HG03196 (cell line): Measurements from ENCODE around the gene RNGTT.
"Not testable (repeated sequence)": the region's sequence is repeated elsewhere in the genome, so short reads cannot be mapped to it uniquely, and the experiment has no call there.

ENCODE experiments used
- ATAC-seq: cut with Tn5 transposase; IDR thresholded peaks from one replicate; pipeline ENCODE4 v1.9.1; 2021; ENCODE audit not compliant: unreplicated experiment

Gene RNGTT

DNA sequence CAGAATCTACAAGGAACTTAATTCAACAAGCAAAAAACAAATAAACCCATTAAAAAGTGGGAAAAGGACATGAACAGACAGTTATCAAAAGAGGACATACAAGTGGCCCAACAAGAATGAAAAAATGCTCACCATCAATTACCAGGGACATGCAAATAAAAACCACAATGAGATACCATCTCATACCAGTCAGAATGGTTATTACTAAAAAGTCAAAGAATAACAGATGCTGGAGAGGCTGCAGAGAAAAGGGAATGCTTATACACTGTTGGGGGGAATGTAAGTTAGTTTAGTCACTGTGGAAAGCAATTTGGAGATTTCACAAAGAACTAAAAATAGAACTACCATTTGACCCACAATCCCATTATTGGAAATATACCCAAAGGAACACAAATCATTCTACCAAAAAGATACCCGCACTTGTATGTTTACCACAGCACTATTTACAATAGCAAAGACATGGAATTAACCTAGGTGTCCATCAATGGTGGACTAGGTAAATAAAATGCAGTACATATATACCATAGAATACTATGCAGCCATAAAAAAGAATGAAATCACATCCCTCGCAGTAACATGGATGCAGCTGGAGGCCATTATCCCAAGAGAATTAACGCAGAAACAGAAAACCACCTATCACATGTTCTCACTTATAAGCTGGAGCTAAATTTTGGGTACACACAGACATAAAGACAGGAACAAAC lies 48.4 kb downstream of the RNGTT start:
- ATAC-seq = no peak

- ATAC-seq = no peak
Measured at GRCh38 chr6:88914180-88914579, 49.2 kb downstream of the RNGTT start.

GRCh38 chr6:88913471-88913870 lies 49.9 kb downstream of the RNGTT start:
- no peak for ATAC-seq

DNA sequence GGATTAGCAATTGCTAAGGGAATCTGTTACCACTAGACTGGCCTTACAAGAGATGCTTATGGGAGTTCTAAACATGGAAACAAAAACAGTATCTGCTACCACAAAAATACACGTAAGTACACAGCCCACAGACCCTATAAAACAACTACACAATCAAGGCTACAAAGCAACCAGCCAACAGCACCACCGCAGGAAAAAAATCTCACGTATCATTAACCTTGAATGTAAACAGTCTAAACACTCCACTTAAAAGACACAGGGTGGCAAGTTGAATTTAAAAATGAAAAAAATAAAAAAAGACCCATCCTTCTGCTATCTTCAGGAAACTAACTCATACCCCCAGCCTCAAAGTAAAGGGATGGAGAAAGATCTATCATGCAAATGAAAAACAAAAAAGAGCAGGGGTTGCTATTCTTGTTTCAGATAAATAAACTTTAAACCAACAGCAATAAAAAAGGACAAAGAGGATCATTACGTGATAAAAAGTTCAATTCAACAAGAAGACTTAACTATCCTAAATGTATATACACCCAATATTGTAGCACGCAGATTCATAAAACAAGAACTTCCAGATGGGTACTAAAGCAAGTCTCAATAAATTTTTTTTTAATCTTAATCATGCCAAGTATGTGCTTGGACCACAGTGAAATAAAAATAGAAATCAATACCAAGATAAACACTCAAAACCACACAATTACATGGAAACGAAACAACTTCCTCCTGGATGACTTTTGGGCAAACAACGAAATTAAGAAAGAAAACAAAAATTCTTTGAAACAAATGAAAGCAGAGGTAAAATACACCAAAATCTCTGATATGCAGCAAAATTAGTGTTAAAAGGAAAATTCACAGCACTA lies 52.3 kb downstream of the RNGTT start:
- ATAC-seq = no peak

GRCh38 chr6:88908598-88909548 lies 54.5 kb downstream of the RNGTT start:
- no peak for ATAC-seq

DNA sequence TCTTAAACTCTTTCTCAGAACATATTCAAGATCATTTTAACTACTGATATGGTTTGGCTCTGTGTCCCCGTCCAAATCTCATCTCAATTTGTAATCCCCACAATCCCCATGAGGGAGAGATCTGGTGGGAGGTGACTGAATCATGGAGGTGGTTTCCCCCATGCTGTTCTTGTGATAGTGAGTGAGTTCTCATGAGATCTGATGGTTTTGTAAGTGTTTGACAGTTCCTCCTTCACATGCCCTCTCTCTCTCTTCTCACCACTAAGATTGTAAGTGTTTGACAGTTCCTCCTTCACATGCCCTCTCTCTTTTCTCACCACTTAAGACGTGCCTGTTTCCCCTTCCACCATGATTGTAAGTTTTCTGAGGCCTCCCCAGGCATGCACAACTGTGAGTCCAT lies 56.3 kb downstream of the RNGTT start:
- not testable (repeated sequence) for ATAC-seq

- no peak for ATAC-seq
Measured at GRCh38 chr6:88899569-88900316, 63.7 kb downstream of the RNGTT start.

- no peak for ATAC-seq
Measured at GRCh38 chr6:88895911-88896310, 67.5 kb downstream of the RNGTT start.

- ATAC-seq = no peak
Measured at GRCh38 chr6:88890860-88891845, 72.3 kb downstream of the RNGTT start.

DNA sequence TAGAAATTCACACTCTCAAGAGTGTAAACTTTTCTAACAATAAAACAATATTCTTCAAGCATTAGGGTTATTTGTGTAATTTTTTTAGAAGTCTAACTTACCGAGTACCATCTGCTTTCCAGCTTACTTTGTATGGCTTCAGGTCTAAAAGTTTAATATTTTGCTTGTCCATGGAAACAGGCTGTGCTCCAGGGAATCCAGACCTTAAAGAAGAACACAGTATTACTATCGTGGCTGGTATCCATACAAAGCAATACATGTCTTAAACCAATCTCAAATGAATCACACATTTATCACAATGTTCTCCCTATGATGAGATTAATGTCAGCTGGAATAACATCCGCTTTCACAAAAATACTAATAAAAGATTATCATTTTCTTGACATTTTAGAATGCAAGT lies 73.0 kb downstream of the RNGTT start:
- ATAC-seq = no peak

GRCh38 chr6:88884361-88884760 lies 79.1 kb downstream of the RNGTT start:
- no peak for ATAC-seq

DNA sequence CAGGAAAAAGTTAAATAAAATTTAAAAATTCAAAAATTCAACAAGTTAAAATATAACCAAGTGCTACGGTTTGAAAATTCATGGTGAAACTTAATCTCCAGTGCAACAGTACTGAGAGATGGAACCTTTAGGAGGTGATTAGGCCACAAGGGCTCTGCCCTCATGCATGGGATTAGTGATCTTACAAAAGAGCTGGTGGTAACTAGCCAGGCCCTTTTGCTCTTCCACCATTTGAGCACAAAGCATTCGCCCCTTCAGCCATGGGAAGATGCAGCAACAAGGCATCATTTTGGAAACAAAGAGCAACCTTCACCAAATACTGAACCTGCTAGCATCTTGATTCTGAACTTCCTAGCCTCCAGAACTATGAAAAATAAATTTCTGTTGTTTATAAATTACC lies 80.9 kb downstream of the RNGTT start:
- ATAC-seq = no peak

DNA sequence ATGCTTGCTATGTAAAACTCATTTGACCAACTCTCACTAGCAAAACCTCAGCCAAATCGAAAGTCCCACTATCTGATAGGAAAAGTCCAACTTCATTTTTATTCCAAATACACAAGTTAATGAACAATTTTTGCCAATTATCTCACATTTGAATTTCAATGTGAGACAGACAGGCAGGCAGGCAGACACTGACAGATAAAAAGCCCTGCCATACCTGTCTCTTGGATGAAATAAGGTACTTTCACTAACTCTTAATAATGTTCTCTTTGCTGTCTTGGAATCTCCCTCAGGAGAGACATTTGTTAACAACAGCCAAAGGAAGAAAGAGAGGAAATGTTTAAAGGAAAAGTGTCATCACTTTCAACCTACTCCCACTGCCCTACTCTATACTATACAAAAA lies 82.0 kb downstream of the RNGTT start:
- no peak for ATAC-seq

GRCh38 chr6:88880021-88880420 lies 83.4 kb downstream of the RNGTT start:
- no peak for ATAC-seq

DNA sequence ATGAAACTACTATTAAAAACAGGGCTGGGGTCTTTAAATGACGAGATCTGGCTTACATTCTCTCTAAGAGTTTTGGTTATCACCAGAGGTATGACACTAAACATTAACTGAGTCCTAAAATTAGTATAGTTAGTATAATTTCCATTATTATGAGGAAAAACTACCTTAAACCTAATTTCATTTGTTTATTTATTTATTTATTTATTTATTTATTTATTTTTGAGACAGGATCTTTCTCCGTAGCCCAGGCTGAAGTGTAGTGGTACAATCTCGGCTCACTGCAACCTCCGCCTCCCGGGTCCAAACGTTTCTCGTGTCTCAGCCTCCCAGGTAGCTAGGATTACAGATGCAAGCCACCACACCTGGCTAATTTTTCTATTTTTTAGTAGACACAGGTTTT lies 85.5 kb downstream of the RNGTT start:
- ATAC-seq = no peak

DNA sequence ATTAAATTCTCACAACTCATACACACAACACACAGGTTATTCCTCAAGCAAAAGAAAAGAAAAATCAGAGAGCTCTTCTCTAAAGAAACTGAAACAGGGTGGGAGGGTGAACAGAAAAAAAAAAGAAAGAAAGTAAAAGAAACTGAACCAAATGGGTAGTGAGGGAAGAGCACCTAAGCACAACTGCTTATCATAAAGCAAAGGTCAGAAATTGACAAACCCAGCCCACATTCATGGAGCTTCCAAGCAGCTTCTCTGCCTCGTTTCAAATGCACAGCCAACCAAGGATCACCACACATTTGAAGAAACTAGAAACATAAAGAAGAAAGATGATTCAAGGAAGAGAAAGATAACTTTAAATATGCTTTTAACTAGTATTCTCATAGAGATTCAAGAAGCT lies 90.5 kb downstream of the RNGTT start:
- ATAC-seq = no peak

DNA sequence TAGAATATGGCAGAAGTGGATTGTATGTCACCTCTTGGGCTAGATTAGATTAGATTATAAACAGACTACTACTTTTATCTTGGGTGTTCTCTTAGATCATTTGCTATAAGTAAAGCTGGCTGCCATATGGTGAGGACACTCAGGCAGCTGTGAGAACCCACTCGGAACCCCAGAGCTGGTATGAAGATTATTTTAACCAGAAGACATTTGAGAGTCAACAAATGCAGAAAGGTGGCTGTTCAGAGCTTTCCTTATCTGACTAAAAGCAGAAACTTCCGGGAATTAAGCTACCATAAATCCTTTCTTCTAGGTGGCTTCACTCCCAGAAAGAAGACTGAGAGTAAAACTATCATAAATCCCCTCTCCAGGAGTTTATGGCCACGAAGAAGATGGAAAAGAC lies 91.9 kb downstream of the RNGTT start:
- ATAC-seq = no peak

DNA sequence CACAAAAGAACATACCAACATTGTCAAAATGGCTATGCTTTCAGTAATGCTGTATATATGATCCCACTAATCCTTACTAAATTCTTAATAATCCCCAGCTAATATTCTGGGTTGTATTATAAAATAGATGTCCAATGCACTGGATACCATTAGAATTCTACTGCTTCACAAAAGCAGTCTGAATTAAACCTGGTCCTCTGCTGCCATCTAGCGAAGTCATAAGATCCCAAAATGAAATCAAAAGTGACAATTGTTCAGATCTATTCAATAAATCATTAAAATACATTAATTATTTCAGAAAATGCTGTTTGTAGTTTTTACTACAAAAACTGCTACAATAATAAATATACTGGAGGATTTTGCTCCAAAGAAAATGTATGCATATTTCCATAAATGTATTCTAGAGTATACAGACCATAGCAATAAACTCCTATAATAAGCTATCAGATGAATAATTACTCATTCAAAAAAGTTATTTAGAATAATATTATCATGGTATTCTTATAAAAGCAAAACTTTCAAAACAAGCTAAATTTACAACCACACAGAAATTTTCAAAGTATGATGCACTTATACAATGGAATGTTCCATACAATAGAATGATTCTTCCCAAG lies 92.6 kb downstream of the RNGTT start:
- no peak for ATAC-seq
